Thyroid gland (tissue), 4 donors: ENCODE data around the gene CYFIP1.

Source experiments
- CTCF ChIP-seq, 6 experiments: fragments of 200-600 bp in 3 of 6; fragments of 450-650 bp in 3 of 6; sonication (generic) in 3 of 6; IDR thresholded peaks; one replicate each; pipeline ENCODE4 v1.5.1; 2016 to 2019; ENCODE audit warnings: antibody characterized with exemption in 6 of 6, mild to moderate bottlenecking in 2 of 6, inconsistent platforms in 1 of 6, moderate library complexity in 1 of 6
- POLR2A ChIP-seq, 2 donors: fragments of 450-650 bp; IDR thresholded peaks; one replicate each; pipeline ENCODE4 v1.6.1; 2017; ENCODE audit warnings: antibody characterized with exemption in 2 of 2, mild to moderate bottlenecking in 2 of 2, moderate library complexity in 1 of 2

DNA sequence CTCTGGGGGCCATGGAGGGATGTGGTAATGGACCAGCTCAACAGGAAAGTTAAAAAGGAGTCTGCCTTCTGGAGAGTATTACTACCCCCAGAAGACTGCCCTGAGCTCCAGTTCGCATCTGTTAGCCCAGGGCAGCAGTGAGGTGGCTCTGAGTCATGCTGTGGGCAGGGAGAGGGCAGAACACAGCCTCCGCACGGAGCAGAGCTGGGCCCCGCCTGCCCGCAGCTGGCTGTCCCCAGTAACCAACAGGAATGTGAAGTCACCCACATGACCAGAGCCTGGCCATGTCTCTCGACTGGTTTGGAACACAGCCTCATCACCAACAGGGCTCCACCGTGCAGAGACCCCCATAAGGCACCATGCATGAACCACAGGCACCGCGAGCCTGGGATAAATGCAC is 62.1 kb downstream of the CYFIP1 start:
- TF ChIP-seq CTCF (IDR thresholded peaks at IDR 0.05) (no peak), POLR2A (IDR thresholded peaks at IDR 0.05) (no peak)
